Transverse colon (tissue), 4 donors: ENCODE data around the gene KRTAP5-10. TPM values are rescaled to one million over a fixed set of nuclear protein-coding genes. Genes with fewer than 3 reads are reported as not detected.
"Not testable (repeated sequence)": the region's sequence is repeated elsewhere in the genome, so short reads cannot be mapped to it uniquely, and the experiment has no call there.

ENCODE experiments used
- DNase-seq: peaks from one replicate; pipeline ENCODE4 v3.0.0-alpha.2; 2019
- H3K27ac ChIP-seq, 4 donors: fragments of 200-600 bp; sonication (generic); 2 replicates each; pipeline ENCODE4 v1.5.1; 2016 to 2018; ENCODE audit warnings: inconsistent platforms in 4 of 4
- H3K27me3 ChIP-seq: fragments of 200-600 bp; sonication (generic); 2 replicates; pipeline ENCODE4 v1.5.1; 2017; ENCODE audit warnings: inconsistent platforms
- H3K36me3 ChIP-seq, 4 donors: fragments of 200-600 bp; sonication (generic); 2 replicates each; pipeline ENCODE4 v1.5.1; 2017 to 2019; ENCODE audit warnings: inconsistent platforms in 4 of 4
- H3K4me1 ChIP-seq, 4 donors: fragments of 200-600 bp; sonication (generic); 2 replicates each; pipeline ENCODE4 v1.5.1; 2017 to 2020; ENCODE audit warnings: inconsistent platforms in 4 of 4
- H3K4me3 ChIP-seq, 4 donors: fragments of 200-600 bp; sonication (generic); 1 replicate in 1 of 4; 2 replicates in 3 of 4; pipeline versions ENCODE4 v1.5.1 to v1.6.1; 2017 to 2019; ENCODE audit warnings: inconsistent platforms in 4 of 4
- H3K9me3 ChIP-seq, 2 donors: fragments of 200-600 bp; sonication (generic); 2 replicates each; pipeline ENCODE4 v1.5.1; 2017 to 2019; ENCODE audit warnings: inconsistent platforms in 2 of 2
- EP300 ChIP-seq: sonication (generic); formaldehyde crosslinking; IDR thresholded peaks from one replicate; pipeline ENCODE4 v1.6.1; 2017; ENCODE audit warnings: antibody characterized with exemption, low read depth
- POLR2A ChIP-seq: fragments of 450-650 bp; IDR thresholded peaks from one replicate; pipeline ENCODE4 v1.6.1; 2016; ENCODE audit warnings: antibody characterized with exemption, mild to moderate bottlenecking, moderate library complexity
- POLR2AphosphoS5 ChIP-seq, 3 donors: sonication (generic); formaldehyde crosslinking; IDR thresholded peaks; one replicate each; pipeline ENCODE4 v1.6.1; 2016; ENCODE audit warnings: antibody characterized with exemption in 3 of 3
- WGBS, 2 donors: methylation state at CpG; one replicate each; pipeline ENCODE4 v1.1.5; 2018; ENCODE audit warnings: low coverage in 1 of 2; 5-methylcytosine and 5-hydroxymethylcytosine counted together
- in situ Hi-C, 4 donors: fragments of 200-750 bp; cut with MboI; loops; one replicate each; pipeline versions ENCODE4 v1.15.0 to v1.15.1; 2017; ENCODE audit warnings: low sequenced_read_pairs in 3 of 4, low pct_ligation_motif_present in 1 of 4, low pct_unique_long_range_greater_than_20kb in 1 of 4
- intact Hi-C: fragments of 100-400 bp; cut with DNase I; formaldehyde crosslinking; loops from one replicate; pipeline ENCODE4 v1.15.1; 2023; ENCODE audit warnings: low total_unique reads
- total RNA-seq, 4 donors: library from RNA; depleted of rRNA; stranded (reverse); fragments of >200 nt; gene quantifications; one replicate each; pipeline ENCODE4 v1.1.0, GENCODE V29; 2016
- TF ChIP-seq, protein P1 (sequence below), 5 experiments: fragments of 200-600 bp in 3 of 5; fragments of 450-650 bp in 2 of 5; sonication (generic) in 3 of 5; IDR thresholded peaks; 1 replicate in 2 of 5; 2 replicates in 3 of 5; pipeline ENCODE4 v1.5.1; 2016 to 2017; ENCODE audit warnings: antibody characterized with exemption in 5 of 5, inconsistent platforms in 3 of 5, mild to moderate bottlenecking in 2 of 5, moderate library complexity in 1 of 5

Gene KRTAP5-10
- total RNA-seq, 4 donors from 2014 or later = 1.8 TPM; not detected in 3

DNA sequence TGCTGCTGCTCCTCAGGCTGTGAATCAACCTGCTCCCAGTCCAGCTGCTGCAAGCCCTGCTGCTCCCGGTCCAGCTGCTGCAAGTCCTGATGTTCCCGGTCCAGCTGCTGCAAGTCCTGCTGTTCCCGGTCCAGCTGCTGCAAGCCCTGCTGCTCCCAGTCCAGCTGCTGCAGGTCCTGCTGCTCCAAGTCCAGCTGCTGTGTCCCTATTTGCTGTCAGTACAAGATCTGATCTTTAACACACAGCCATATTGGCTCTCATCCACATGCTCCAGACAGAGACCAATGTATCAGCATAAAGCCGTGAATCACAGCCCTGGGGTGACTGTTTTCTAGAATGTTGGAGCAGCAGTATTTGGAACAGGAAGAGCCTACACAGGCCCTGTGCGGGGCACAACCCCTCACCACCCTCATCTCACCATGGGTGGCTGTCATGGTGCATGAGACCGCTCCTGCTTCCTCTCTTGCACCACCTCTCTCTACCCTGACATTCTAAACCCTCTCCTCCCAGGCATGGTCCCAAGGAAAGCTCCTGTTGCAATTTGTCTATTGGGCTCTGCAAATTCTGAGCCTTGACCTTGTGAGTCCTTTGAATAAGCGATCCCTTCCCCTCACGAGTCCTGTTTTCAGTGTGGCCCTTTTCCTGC is 3.5 kb downstream of the KRTAP5-10 start:
- intact Hi-C loops = loop anchor here (5.0 kb wide), 1 partner anchor 1138 kb away; no protein-coding TSS in a partner anchor
- WGBS, 2 donors = 65% methylated on average over 8 of the region's 8 CpGs; no CpG with 5 or more reads in 1 of the 2 donors
- Histone ChIP-seq H3K4me3 (no peak overlapping the region), H3K36me3 (no peaks in the 10 kb centered on the region), H3K27ac (no peak overlapping the region), H3K4me1 (peaks cover 0 to 3% (median 0%) of the 10 kb centered on the region in 4 donors), H3K27me3 (peaks cover 8% of the 10 kb centered on the region), H3K9me3 (no peaks in the 10 kb centered on the region)
- TF ChIP-seq, protein P1, sequence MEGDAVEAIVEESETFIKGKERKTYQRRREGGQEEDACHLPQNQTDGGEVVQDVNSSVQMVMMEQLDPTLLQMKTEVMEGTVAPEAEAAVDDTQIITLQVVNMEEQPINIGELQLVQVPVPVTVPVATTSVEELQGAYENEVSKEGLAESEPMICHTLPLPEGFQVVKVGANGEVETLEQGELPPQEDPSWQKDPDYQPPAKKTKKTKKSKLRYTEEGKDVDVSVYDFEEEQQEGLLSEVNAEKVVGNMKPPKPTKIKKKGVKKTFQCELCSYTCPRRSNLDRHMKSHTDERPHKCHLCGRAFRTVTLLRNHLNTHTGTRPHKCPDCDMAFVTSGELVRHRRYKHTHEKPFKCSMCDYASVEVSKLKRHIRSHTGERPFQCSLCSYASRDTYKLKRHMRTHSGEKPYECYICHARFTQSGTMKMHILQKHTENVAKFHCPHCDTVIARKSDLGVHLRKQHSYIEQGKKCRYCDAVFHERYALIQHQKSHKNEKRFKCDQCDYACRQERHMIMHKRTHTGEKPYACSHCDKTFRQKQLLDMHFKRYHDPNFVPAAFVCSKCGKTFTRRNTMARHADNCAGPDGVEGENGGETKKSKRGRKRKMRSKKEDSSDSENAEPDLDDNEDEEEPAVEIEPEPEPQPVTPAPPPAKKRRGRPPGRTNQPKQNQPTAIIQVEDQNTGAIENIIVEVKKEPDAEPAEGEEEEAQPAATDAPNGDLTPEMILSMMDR (IDR thresholded peaks at IDR 0.05) = no peak
- TF ChIP-seq POLR2AphosphoS5 (IDR thresholded peaks at IDR 0.05) = peak in 1 of 3 donors; percentile 18
- DNase-seq = no peak
- in situ Hi-C loops = no loop called here

DNA sequence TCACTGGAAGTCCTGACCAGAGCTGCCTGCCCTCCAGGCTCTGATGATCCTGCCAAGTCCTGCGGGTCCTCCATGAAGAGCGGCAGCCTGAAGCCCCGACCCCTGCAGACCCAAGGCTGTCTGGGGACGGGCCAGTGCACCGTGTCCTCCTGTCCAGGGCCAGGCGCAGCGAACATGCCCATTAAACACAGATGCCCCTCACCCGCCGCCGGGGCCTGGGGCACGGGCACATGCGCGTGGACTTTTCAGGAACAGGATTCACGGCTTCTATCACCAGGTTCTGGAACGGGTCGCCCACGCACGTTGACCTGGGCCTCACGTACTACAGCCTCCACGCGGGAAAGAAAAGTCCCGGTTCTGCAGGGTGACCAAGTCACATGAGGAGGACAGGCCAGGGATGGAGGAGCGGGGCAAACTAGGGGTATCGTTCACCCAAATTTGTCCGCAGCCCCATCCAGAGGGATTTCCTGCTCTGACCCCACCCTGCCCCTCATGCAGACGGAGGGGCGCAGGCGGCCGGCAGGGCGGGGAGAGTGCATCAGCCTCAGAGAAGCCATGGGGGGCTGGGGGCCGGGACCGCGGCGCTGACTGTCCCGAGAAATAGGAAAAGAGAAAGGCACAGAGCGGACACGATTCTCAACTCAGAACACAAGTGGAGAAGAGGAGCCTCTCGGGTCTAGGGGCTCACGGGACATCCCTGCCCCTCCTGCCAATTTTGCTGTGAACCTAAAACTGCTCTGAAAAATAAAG is 5.9 kb downstream of the KRTAP5-10 start:
- 51 to 85% methylated on average over 5 to 37 of the region's 39 CpGs for WGBS, 2 donors
- intact Hi-C loops = loop anchor here (10.0 kb wide), 1 partner anchor 554 kb away; no protein-coding TSS in a partner anchor
- H3K36me3 ChIP-seq, H3K4me3 ChIP-seq, DNase-seq, H3K9me3 ChIP-seq, H3K27me3 ChIP-seq, H3K4me1 ChIP-seq, H3K27ac ChIP-seq, in situ Hi-C loops: not testable (repeated sequence)

DNA sequence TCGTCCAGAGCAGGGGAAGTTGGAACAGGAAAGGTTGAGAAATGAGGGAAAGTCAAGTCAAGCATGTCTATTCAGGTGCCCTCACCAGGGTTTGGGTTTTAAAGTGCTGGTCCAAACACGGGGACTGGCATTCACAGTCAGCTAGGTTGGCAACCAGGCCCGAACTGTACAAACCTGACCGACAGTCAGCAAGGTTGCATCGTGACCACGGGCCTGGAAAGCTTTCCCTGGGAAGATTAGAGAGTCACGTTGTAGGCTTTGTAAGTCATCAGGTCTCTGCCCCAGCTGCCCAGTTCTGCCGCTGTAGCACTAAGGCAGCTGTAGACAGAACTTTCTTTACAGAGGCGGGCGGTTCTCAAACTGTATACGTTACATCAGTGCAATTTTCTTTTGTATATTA is 7.4 kb downstream of the KRTAP5-10 start:
- Histone ChIP-seq H3K4me3 (no peak overlapping the region), H3K36me3 (no peaks in the 10 kb centered on the region), H3K27ac (no peak overlapping the region), H3K9me3 (no peaks in the 10 kb centered on the region), H3K27me3 (no peaks in the 10 kb centered on the region), H3K4me1 (peaks cover 0 to 3% (median 0%) of the 10 kb centered on the region in 4 donors)
- no peak for TF ChIP-seq POLR2AphosphoS5 (IDR thresholded peaks at IDR 0.05)
- TF ChIP-seq EP300 = no peak
- TF ChIP-seq POLR2A = no peak
- TF ChIP-seq, protein P1 (IDR thresholded peaks at IDR 0.05) = no peak
- 60 to 87% methylated on average over 4 to 11 of the region's 11 CpGs for WGBS, 2 donors
- in situ Hi-C loops (no loop called here), intact Hi-C loops (loop anchor here (10.0 kb wide), 1 partner anchor 552 kb away; no protein-coding TSS in a partner anchor)
- DNase-seq = no peak

DNA sequence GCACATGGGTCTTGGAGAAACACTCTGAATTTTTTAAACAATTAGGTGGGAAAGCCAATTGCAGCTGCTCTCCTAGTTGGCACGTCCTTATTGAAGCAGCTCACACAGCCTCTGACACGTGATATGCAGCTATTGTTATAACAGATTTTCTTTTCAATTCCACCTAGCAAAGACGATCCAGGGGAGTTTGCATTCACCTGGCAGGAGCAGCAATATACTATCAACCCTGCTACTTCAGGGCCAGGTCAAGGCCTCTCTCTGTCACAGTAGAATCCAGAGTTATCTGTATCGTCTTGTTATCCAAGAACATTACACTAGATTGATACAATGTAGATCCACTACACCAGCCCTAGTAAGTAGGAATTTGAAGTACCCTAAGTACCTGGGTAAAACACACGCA is 9.1 kb downstream of the KRTAP5-10 start:
- no peak for DNase-seq
- TF ChIP-seq POLR2AphosphoS5 (IDR thresholded peaks at IDR 0.05) (no peak), POLR2A (no peak), EP300 (no peak)
- TF ChIP-seq, protein P1 (IDR thresholded peaks at IDR 0.05) = no peak
- no peaks in the 10 kb centered on the region for H3K36me3 ChIP-seq
- no peak overlapping the region for H3K27ac ChIP-seq
- H3K4me1 ChIP-seq = no peaks in the 10 kb centered on the region
- in situ Hi-C loops = no loop called here
- no peaks in the 10 kb centered on the region for H3K9me3 ChIP-seq
- H3K4me3 ChIP-seq = no peak overlapping the region
- WGBS, 2 donors = 72 to 83% methylated on average over 4 to 5 of the region's 5 CpGs
- intact Hi-C loops = loop anchor here (10.0 kb wide), 1 partner anchor 550 kb away; no protein-coding TSS in a partner anchor
- H3K27me3 ChIP-seq = no peaks in the 10 kb centered on the region
